Measurements from ENCODE around the gene OR10AD1. TPM values are rescaled to one million over a fixed set of nuclear protein-coding genes. Genes with fewer than 3 reads are reported as not detected.

OR10AD1 gene
- total and polyA plus RNA-seq, 9 of the 15 experiments (the other 6 are each of a cell fraction or from before 2014, with no cell fraction given), result not detected

GRCh38 chr12:48157889-48158370, 45.2 kb downstream of the OR10AD1 start:
- H3K36me3 ChIP-seq (ENCODE audit: control insufficient read depth, insufficient read depth, low read length), result peaks cover 9% of the 10 kb centered on the region; the same call in 2 of the 3 replicates
- peak overlapping the region; percentile 98 for H3K4me2 ChIP-seq (ENCODE audit: insufficient read depth, low read length)
- 64% methylated on average over 3 of the region's 3 CpGs for WGBS (ENCODE audit: insufficient coverage, low coverage, missing lambda C conversion rate)
- FAIRE-seq (peak; percentile 19), ATAC-seq (no peak; the same call in 2 of the 3 replicates), DNase-seq (ENCODE audit: extremely low read depth in 1 of 4, low spot score in 3 of 4) (peak in 1 of 4 experiments; percentile 23)
- intact Hi-C loops (cut with micrococcal nuclease) (loop anchor here (1.0 kb wide), 1 partner anchor 52 kb away; the partner anchor contains the start of gene SENP1), in situ Hi-C loops (cut with MboI) (no loop called here)
- peaks cover 4 to 11% of the 10 kb centered on the region in 2 experiments for H3K4me1 ChIP-seq (replicated peaks in 1 of 2; ENCODE audit: control insufficient read depth in 2 of 2, insufficient read depth in 2 of 2, low read length in 2 of 2)
- H3K9me1 ChIP-seq (ENCODE audit: control insufficient read depth, insufficient read depth, low read length), result no peaks in the 10 kb centered on the region
- BruUV-seq (replicated peaks), result no TSS peak
- ChIA-PET POLR2A (interaction anchor here (0.9 to 3.4 kb wide), 9 partner anchors 10 to 251 kb away, joined by 3 to 15 read pairs (median 5); no protein-coding TSS in a partner anchor), CTCF (ENCODE audit: low intra/inter-chr PET ratio) (no interaction called here)
- H2AFZ ChIP-seq (ENCODE audit: low read depth, low read length), result peak overlapping the region; percentile 99
- H3K27ac ChIP-seq (ENCODE audit: extremely low read depth, low read depth, low read length), result peak overlapping the region; percentile 53
- peak overlapping the region; percentile 76 to 82; a peak in 3 of 4 replicates for H3K9ac ChIP-seq (ENCODE audit: insufficient read depth in 1 of 2, low read depth in 2 of 2, low read length in 2 of 2)
- H3K79me2 ChIP-seq (ENCODE audit: control insufficient read depth, insufficient read depth, low read length), result peaks cover 13% of the 10 kb centered on the region; the same call in 2 of the 3 replicates
- H4K20me1 ChIP-seq (replicated peaks; ENCODE audit: control insufficient read depth, insufficient read depth, low read length), result no peaks in the 10 kb centered on the region
- no peaks in the 10 kb centered on the region for H3K27me3 ChIP-seq (ENCODE audit: control insufficient read depth in 2 of 2, insufficient read depth in 2 of 2, low read length in 2 of 2)
- H3K4me3 ChIP-seq, result peak overlapping the region; percentile 72; the same call in 1 of the 2 replicates
- no peaks in the 10 kb centered on the region for H3K9me3 ChIP-seq (replicated peaks; ENCODE audit: control insufficient read depth, insufficient read depth, low read depth, low read length)
- TF ChIP-seq TCF15 (CRISPR knock-in tag; IDR thresholded peaks at IDR 0.05) (no peak), SAFB (IDR thresholded peaks at IDR 0.05; ENCODE audit: borderline replicate concordance, low read depth, low read length) (no peak), ETV1 (tag; conservative IDR thresholded peaks at IDR 0.05; ENCODE audit: low read depth) (0 out of 2 replicates have a peak, but pooled peaks have one; percentile 7), CBX5 (IDR thresholded peaks at IDR 0.05; ENCODE audit: borderline replicate concordance, low read depth) (no peak), XRCC3 (IDR thresholded peaks at IDR 0.05) (no peak), KDM1A (IDR thresholded peaks at IDR 0.05) (no peak), ZNF121 (CRISPR knock-in tag; conservative IDR thresholded peaks at IDR 0.05) (no peak), CBX8 (IDR thresholded peaks at IDR 0.05; ENCODE audit: borderline replicate concordance, extremely low read depth, low read depth, low read length, poor library complexity, severe bottlenecking) (no peak), PKNOX1 (IDR thresholded peaks at IDR 0.05) (peak; percentile 56), SAFB2 (IDR thresholded peaks at IDR 0.05; ENCODE audit: borderline replicate concordance, low read depth, low read length, severe bottlenecking) (no peak), ZNF589 (CRISPR knock-in tag; IDR thresholded peaks at IDR 0.05; ENCODE audit: low read depth) (no peak), BRD9 (IDR thresholded peaks at IDR 0.05; ENCODE audit: low read depth, partially characterized antibody) (no peak), ZNF224 (CRISPR knock-in tag; IDR thresholded peaks at IDR 0.05) (no peak), CGGBP1 (CRISPR knock-in tag; IDR thresholded peaks at IDR 0.05) (no peak), CSDE1 (IDR thresholded peaks at IDR 0.05) (no peak), CHD4 (IDR thresholded peaks at IDR 0.05; ENCODE audit: insufficient read depth, insufficient replicate concordance, low read depth, low read length, poor library complexity, severe bottlenecking) (no peak), EGR1 (conservative IDR thresholded peaks at IDR 0.05) (no peak), MCM2 (IDR thresholded peaks at IDR 0.05; ENCODE audit: low read depth) (no peak), BMI1 (IDR thresholded peaks at IDR 0.05; ENCODE audit: low read length) (no peak), ZNF561 (CRISPR knock-in tag; conservative IDR thresholded peaks at IDR 0.05) (no peak), MEIS2 (IDR thresholded peaks at IDR 0.05; ENCODE audit: partially characterized antibody) (no peak)

Data from K562 (cell line).